Skeletal muscle cell (primary cell): ENCODE data around the gene FOXO1.

ENCODE experiments used
- DNase-seq: peaks from one replicate; pipeline ENCODE4 v3.0.0-alpha.2; 2010; ENCODE audit warnings: low read depth
- H3K4me3 ChIP-seq: 2 replicates; pipeline ENCODE4 v1.5.1; 2011; ENCODE audit warnings: low read depth, mild to moderate bottlenecking, control low read depth, low read length, moderate library complexity

Gene FOXO1

GRCh38 chr13:40640845-40641458, 25.5 kb downstream of the FOXO1 start:
- DNase-seq: no peak

GRCh38 chr13:40640202-40640601, 26.2 kb downstream of the FOXO1 start:
- DNase-seq: no peak
- H3K4me3 ChIP-seq: no peak overlapping the region

More at GRCh38 chr13:40640845-40641458, 25.5 kb downstream of the FOXO1 start:
- H3K4me3 ChIP-seq: no peak overlapping the region

GRCh38 chr13:40639221-40639681, 27.2 kb downstream of the FOXO1 start:
- no peak overlapping the region for H3K4me3 ChIP-seq
- no peak for DNase-seq

- H3K4me3 ChIP-seq: no peak overlapping the region
- DNase-seq: no peak
These were observed 28.8 kb downstream of the FOXO1 start for GRCh38 chr13:40637643-40638042.

- DNase-seq: no peak
- no peak overlapping the region for H3K4me3 ChIP-seq
These were observed 31.0 kb downstream of the FOXO1 start for GRCh38 chr13:40635315-40635995.

GRCh38 chr13:40632915-40633314, 33.5 kb downstream of the FOXO1 start:
- no peak for DNase-seq
- H3K4me3 ChIP-seq: no peak overlapping the region

GRCh38 chr13:40631605-40632004, 34.8 kb downstream of the FOXO1 start:
- DNase-seq: no peak
- H3K4me3 ChIP-seq: no peak overlapping the region

- DNase-seq: no peak
- no peak overlapping the region for H3K4me3 ChIP-seq
These were observed 36.6 kb downstream of the FOXO1 start for GRCh38 chr13:40629678-40630384.

GRCh38 chr13:40626977-40627376, 39.5 kb downstream of the FOXO1 start:
- no peak for DNase-seq
- no peak overlapping the region for H3K4me3 ChIP-seq

GRCh38 chr13:40626561-40626960, 39.9 kb downstream of the FOXO1 start:
- H3K4me3 ChIP-seq: no peak overlapping the region
- DNase-seq: no peak

GRCh38 chr13:40624986-40625385, 41.5 kb downstream of the FOXO1 start:
- DNase-seq: no peak

GRCh38 chr13:40624383-40624782, 42.1 kb downstream of the FOXO1 start:
- no peak overlapping the region for H3K4me3 ChIP-seq
- DNase-seq: no peak

More at GRCh38 chr13:40624986-40625385, 41.5 kb downstream of the FOXO1 start:
- no peak overlapping the region for H3K4me3 ChIP-seq

- H3K4me3 ChIP-seq: no peak overlapping the region
- DNase-seq: no peak
These were observed 43.7 kb downstream of the FOXO1 start for GRCh38 chr13:40622761-40623160.

GRCh38 chr13:40622246-40622645, 44.2 kb downstream of the FOXO1 start:
- no peak for DNase-seq
- no peak overlapping the region for H3K4me3 ChIP-seq

GRCh38 chr13:40619479-40619814, 47.0 kb downstream of the FOXO1 start:
- no peak for DNase-seq
- no peak overlapping the region for H3K4me3 ChIP-seq

GRCh38 chr13:40618581-40619478, 47.6 kb downstream of the FOXO1 start:
- no peak overlapping the region for H3K4me3 ChIP-seq
- no peak for DNase-seq

GRCh38 chr13:40617801-40618356, 48.6 kb downstream of the FOXO1 start:
- H3K4me3 ChIP-seq: no peak overlapping the region
- no peak for DNase-seq

GRCh38 chr13:40615619-40616018, 50.8 kb downstream of the FOXO1 start:
- no peak overlapping the region for H3K4me3 ChIP-seq

GRCh38 chr13:40613914-40614313, 52.5 kb downstream of the FOXO1 start:
- no peak overlapping the region for H3K4me3 ChIP-seq

More at GRCh38 chr13:40615619-40616018, 50.8 kb downstream of the FOXO1 start:
- DNase-seq: no peak

More at GRCh38 chr13:40613914-40614313, 52.5 kb downstream of the FOXO1 start:
- DNase-seq: no peak
